Activated CD4-positive, alpha-beta T cell treated with anti-CD3 and anti-CD28 coated beads, Interleukin-2, amount 10 ng/mL, durations not matched to agents 7 days and 5 days (primary cell): Measurements from ENCODE around the gene CRAMP1. TPM values are rescaled to one million over a fixed set of nuclear protein-coding genes. Genes with fewer than 3 reads are reported as not detected.

ENCODE experiments used
- CTCF ChIA-PET: fragments of 350-600 bp; sonication (Branson Sonifier 250); formaldehyde crosslinking; loops from one replicate; lab custom pipeline; 2021; ENCODE audit warnings: antibody characterized with exemption; lab: Charles Lee
- POLR2A ChIA-PET: fragments of 350-600 bp; sonication (Branson Sonifier 250); formaldehyde crosslinking; loops from one replicate; lab custom pipeline; 2021; ENCODE audit warnings: antibody characterized with exemption; lab: Charles Lee
- DNase-seq: peaks from one replicate; pipeline ENCODE4 v3.0.0-alpha.2; 2020
- H3K27ac Mint-ChIP-seq: one replicate; pipeline ENCODE4 v1.8.0; 2021; ENCODE audit warnings: mild to moderate bottlenecking, moderate library complexity, mixed read lengths
- H3K27me3 Mint-ChIP-seq: one replicate; pipeline ENCODE4 v1.8.0; 2021; ENCODE audit warnings: mixed read lengths
- H3K36me3 Mint-ChIP-seq: one replicate; pipeline ENCODE4 v1.8.0; 2021; ENCODE audit warnings: low read depth, mixed read lengths
- H3K4me1 Mint-ChIP-seq: one replicate; pipeline ENCODE4 v1.8.0; 2021; ENCODE audit warnings: mixed read lengths
- H3K4me3 Mint-ChIP-seq: one replicate; pipeline ENCODE4 v1.8.0; 2021; ENCODE audit warnings: mild to moderate bottlenecking, moderate library complexity, mixed read lengths
- H3K9me3 Mint-ChIP-seq: one replicate; pipeline ENCODE4 v1.8.0; 2021; ENCODE audit warnings: mixed read lengths
- total RNA-seq, 2 experiments: library from RNA; stranded (reverse); gene quantifications; one replicate each; pipeline ENCODE4 v1.2.3, GENCODE V29; 2021

Gene CRAMP1, protein sequence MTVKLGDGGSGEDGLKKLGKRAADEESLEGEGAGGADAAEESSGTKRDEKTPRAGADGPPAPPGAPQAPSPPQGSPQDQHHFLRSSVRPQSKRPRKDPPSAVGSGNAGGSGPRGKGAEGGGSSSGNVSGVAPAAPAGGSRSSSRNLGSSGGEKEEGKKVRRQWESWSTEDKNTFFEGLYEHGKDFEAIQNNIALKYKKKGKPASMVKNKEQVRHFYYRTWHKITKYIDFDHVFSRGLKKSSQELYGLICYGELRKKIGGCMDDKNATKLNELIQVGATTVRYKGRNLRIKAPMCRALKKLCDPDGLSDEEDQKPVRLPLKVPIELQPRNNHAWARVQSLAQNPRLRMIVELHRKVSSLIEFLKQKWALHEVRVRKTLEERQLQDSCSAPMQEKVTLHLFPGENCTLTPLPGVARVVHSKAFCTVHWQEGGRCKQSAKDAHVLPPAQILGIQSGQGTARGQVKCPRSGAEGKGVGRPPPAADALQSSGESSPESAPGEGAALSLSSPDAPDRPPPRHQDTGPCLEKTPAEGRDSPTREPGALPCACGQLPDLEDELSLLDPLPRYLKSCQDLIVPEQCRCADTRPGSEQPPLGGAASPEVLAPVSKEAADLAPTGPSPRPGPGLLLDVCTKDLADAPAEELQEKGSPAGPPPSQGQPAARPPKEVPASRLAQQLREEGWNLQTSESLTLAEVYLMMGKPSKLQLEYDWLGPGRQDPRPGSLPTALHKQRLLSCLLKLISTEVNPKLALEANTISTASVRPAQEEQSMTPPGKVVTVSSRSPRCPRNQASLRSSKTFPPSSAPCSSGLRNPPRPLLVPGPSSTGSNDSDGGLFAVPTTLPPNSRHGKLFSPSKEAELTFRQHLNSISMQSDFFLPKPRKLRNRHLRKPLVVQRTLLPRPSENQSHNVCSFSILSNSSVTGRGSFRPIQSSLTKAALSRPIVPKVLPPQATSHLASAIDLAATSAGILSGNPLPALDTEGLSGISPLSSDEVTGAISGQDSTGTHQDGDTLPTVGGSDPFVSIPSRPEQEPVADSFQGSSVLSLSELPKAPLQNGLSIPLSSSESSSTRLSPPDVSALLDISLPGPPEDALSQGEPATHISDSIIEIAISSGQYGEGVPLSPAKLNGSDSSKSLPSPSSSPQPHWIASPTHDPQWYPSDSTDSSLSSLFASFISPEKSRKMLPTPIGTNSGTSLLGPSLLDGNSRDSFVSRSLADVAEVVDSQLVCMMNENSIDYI (N-terminal part only)
- total RNA-seq, result 10 to 100 TPM; 25.6 to 27.4 TPM

DNA sequence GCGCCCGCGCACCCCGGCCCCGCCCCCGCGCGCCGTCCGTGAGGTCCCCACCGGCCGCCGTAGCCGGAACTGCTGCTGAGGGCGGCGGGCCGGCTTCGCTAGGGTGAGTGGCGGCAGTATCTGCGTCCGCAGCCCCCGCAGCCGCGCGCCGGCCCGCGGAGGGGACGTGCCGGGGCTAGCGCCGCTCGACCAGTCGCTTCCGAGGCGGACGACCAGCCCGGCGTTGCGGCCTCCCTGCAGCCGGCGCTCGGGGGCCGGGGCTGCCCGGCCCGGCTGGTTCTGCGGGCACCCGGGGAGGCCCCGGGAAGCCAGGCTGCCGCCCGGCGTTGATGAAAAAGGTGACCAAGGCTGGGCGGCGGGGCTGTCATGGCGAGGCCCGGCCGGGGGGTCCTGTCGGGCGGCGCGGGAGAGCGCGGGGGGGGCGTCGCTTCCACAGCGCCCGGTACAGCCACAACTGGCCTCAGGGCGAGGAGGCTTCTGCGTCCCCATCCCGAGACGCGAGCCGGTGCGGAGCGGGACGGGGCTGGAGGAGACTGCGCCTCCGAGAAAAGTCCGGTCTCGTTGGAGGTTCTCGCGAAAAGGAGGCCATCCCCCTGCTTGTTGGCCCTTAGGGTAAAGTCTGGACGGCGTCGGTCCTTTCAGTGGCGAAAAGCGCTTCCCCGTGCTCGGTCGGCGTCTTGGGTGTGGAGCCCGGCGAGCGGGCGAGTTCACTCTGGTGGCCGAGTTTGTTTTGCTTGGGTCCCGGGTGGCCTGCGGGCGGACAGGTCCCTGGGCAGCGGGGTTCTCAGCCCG, at the start of gene CRAMP1:
Gene CRAMP1 (plus strand): TSS at position 41 of the 792 bp plus-strand sequence. CDS start 2,280 bp downstream, outside the sequence.
- Mint-ChIP-seq H3K9me3 (no peaks in the 10 kb centered on the region), H3K27ac (peak within 1 kb of the TSS; percentile 100), H3K36me3 (peaks cover 22% of the 10 kb centered on the region), H3K27me3 (no peaks in the 10 kb centered on the region), H3K4me1 (peaks cover 40% of the 10 kb centered on the region), H3K4me3 (peak within 1 kb of the TSS; percentile 90)
- CTCF ChIA-PET, result interaction anchor here (2.6 kb wide), 1 partner anchor 94 kb away, joined by 11 read pairs; the partner anchor contains the start of gene MAPK8IP3
- POLR2A ChIA-PET, result no interaction called here
- peak; percentile 13 for DNase-seq

DNA sequence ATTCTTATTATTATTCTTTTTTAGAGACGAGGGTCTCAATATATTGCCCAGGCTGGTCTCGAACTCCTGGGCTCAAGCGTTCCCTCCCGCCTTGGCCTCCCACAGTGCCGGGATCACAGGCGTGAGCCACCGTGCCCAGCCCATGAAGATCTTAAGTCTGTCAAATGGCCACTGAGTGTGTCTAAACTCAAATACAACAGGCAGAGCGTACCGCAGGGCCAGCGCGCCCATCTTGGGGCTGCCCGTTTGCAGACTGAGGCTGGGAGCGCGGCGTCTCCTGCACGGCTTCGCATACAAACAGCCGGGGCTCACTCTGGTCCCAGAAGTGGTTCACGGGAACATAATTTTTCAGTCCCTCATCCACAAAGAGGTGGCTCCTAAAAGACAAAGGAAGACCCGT, 48.4 kb upstream of the CRAMP1 start:
- Mint-ChIP-seq H3K27ac (no peak overlapping the region), H3K4me1 (peaks cover 24% of the 10 kb centered on the region), H3K36me3 (peaks cover 6% of the 10 kb centered on the region), H3K27me3 (no peaks in the 10 kb centered on the region), H3K9me3 (no peaks in the 10 kb centered on the region), H3K4me3 (no peak overlapping the region)
- POLR2A ChIA-PET, result no interaction called here
- CTCF ChIA-PET, result no interaction called here
- DNase-seq, result no peak

DNA sequence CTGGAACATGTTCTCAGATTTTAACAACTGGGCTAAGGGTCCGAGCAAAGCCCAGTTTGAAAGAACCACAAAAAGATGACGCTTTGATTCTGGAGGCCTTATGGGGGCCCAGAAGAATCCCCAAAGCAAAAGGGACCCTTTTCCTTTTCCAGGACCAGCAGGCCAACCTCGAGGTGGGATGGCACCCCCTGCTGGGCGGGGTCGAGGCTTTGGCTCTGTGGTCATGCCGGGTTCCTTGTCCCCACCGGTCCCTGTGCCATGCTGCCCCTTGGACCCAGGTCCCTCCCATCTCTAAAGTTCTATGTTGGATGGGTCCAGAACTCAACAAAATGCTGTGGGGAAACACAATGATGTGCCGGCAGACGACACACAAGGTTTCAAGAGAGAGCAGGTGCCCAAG, 47.8 kb upstream of the CRAMP1 start:
- Mint-ChIP-seq H3K27me3 (no peaks in the 10 kb centered on the region), H3K27ac (no peak overlapping the region), H3K36me3 (peaks cover 5% of the 10 kb centered on the region), H3K4me3 (no peak overlapping the region), H3K9me3 (no peaks in the 10 kb centered on the region), H3K4me1 (peaks cover 19% of the 10 kb centered on the region)
- POLR2A ChIA-PET, result no interaction called here
- CTCF ChIA-PET, result no interaction called here
- no peak for DNase-seq

DNA sequence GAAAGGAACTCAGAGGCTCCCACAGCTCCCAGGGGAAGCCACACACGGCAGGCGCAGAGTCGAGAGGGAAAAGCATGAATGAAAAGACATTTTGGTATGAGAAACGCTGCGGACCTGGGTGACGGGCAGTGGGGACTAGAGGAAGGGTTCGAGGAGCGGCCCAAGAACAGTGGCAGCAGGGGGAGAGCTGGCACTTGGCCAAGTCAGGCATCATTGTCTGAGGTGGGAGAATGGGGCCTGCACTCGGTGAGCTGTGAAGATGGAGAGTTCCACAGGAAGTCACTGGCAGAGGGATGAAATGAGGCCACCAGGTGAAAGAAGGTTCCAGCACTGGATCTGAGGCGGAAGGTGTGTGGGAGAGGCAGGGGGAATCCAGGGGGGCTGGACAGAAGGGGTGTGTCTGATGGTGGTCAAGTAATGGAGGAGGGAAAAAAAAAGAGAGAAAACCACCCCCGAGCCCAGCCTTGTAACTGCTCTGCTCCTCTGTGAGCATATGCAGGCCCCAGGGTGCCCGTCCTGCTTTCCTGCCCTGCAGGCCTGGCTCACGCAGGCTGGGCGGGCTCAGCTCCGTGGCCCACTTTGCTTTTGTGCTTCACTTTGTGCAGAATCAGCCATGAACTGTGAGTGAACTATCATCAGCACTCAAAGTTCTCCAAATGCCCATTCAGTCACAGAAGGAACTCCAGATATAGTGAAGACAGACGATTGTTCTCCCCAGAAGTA, 46.9 kb upstream of the CRAMP1 start:
- no peak overlapping the region for H3K4me3 Mint-ChIP-seq
- DNase-seq, result no peak
- no peaks in the 10 kb centered on the region for H3K27me3 Mint-ChIP-seq
- ChIA-PET CTCF (interaction anchor here (0.6 kb wide), 1 partner anchor 95 kb away, joined by 3 read pairs; no protein-coding TSS in a partner anchor), POLR2A (no interaction called here)
- H3K27ac Mint-ChIP-seq, result no peak overlapping the region
- H3K4me1 Mint-ChIP-seq, result peaks cover 12% of the 10 kb centered on the region
- H3K36me3 Mint-ChIP-seq, result peaks cover 1% of the 10 kb centered on the region
- no peaks in the 10 kb centered on the region for H3K9me3 Mint-ChIP-seq

DNA sequence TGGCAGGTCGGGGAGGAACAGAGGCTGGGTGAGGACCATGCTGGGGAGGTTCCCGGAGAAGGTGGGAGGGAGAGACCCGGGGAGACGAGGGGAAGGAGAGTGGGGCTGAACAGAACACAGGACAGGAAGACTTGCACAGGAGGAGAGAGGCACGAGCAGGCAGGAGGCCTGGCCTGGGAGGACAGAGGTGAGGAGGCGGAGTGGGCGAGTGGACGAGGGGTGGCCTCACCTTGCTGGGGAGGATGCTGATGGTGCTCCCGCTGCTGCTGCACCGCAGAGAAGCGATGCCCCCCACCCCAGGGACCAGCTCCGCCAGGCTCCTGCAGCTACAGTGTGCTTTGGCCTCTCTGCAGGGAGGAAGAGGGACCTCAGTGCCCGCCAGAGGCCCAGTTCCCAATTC, 44.2 kb upstream of the CRAMP1 start:
- Mint-ChIP-seq H3K27me3 (no peaks in the 10 kb centered on the region), H3K27ac (no peak overlapping the region), H3K4me3 (no peak overlapping the region), H3K36me3 (no peaks in the 10 kb centered on the region), H3K9me3 (no peaks in the 10 kb centered on the region), H3K4me1 (no peaks in the 10 kb centered on the region)
- DNase-seq, result no peak
- POLR2A ChIA-PET, result no interaction called here
- CTCF ChIA-PET, result no interaction called here

DNA sequence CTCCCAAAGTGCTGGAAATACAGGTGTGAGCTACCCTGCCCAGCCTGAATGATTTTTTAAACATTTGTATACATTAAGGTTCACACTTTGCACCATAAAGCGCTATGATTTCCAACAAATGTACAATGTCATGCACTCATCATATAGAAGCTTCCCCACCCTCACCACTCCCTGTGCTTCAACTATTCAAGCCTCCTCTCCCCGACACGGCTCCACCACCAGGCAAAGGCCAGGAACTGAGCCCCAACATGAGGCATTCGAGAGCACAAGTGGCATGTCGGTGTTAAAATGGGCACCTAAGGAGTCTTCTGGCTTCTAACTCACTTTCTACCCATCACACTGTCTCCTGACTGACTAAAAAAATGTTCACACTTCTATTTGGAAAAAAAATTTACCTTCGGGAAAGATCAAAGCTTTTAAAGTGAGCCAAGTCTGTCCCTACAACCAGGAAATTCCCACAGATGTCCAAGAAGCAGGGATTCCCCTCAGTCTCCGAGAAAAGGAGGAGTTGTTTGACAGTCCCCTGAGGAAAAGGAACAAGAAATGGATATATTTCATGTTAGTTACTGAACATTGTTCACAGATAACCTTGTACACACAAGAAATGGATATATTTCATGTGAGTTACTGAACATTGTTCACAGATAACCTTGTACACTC, 41.0 kb upstream of the CRAMP1 start:
- H3K27me3 Mint-ChIP-seq, result no peaks in the 10 kb centered on the region
- H3K9me3 Mint-ChIP-seq, result no peaks in the 10 kb centered on the region
- no peak for DNase-seq
- no peaks in the 10 kb centered on the region for H3K36me3 Mint-ChIP-seq
- H3K27ac Mint-ChIP-seq, result no peak overlapping the region
- H3K4me3 Mint-ChIP-seq, result no peak overlapping the region
- H3K4me1 Mint-ChIP-seq, result no peaks in the 10 kb centered on the region
- POLR2A ChIA-PET, result no interaction called here
- CTCF ChIA-PET, result interaction anchor here (0.6 to 1.1 kb wide), 2 partner anchors 8 to 114 kb away, joined by 3 to 4 read pairs; no protein-coding TSS in a partner anchor

DNA sequence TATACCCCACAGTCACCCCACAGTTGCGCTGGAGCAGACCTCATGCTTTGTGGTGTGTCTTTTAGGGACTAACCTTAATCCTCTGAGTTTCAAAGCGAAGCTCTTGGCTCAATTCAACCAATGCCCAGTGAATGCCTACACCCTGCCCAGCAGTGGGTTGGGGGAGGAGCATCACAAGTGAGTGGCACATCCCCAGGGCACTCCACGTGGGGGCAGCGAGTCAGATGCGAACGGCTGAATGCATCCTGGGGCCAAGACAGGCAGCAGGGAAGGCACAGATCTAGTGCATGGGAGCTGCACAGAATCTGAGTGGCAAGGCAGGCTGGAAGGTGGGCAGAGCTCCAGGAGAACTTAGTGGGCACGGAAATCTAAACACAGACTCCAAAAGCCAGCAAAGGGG, 39.5 kb upstream of the CRAMP1 start:
- Mint-ChIP-seq H3K27me3 (no peaks in the 10 kb centered on the region), H3K4me1 (no peaks in the 10 kb centered on the region), H3K4me3 (no peak overlapping the region), H3K9me3 (no peaks in the 10 kb centered on the region), H3K27ac (no peak overlapping the region), H3K36me3 (no peaks in the 10 kb centered on the region)
- DNase-seq, result no peak
- ChIA-PET CTCF (interaction anchor here (0.7 to 1.5 kb wide), 3 partner anchors 12 to 28 kb away, joined by 3 read pairs; no protein-coding TSS in a partner anchor), POLR2A (no interaction called here)

DNA sequence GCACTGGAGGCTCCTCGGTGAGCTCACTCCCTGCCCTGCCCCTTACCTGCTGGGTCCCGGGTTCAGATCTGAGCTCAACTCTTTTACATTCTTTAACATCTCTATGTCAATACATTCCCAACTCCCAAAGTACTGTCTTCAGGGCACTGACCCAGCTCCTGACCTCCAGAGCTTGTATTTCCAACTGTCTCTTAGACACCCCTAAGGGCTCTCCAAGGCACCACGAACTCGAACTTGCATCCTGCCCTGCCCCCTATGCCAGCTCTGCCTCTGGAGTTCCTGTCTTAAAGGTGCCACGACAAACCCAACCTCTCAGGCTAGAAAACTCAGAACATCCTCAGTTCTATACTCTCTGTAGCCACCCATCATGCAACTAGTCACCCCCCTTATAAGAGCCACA, 38.9 kb upstream of the CRAMP1 start:
- ChIA-PET CTCF (interaction anchor here (0.8 to 1.5 kb wide), 2 partner anchors 12 to 15 kb away, joined by 3 read pairs; no protein-coding TSS in a partner anchor), POLR2A (no interaction called here)
- no peaks in the 10 kb centered on the region for H3K27me3 Mint-ChIP-seq
- no peak for DNase-seq
- H3K9me3 Mint-ChIP-seq, result no peaks in the 10 kb centered on the region
- H3K4me3 Mint-ChIP-seq, result no peak overlapping the region
- H3K36me3 Mint-ChIP-seq, result no peaks in the 10 kb centered on the region
- no peaks in the 10 kb centered on the region for H3K4me1 Mint-ChIP-seq
- H3K27ac Mint-ChIP-seq, result no peak overlapping the region

DNA sequence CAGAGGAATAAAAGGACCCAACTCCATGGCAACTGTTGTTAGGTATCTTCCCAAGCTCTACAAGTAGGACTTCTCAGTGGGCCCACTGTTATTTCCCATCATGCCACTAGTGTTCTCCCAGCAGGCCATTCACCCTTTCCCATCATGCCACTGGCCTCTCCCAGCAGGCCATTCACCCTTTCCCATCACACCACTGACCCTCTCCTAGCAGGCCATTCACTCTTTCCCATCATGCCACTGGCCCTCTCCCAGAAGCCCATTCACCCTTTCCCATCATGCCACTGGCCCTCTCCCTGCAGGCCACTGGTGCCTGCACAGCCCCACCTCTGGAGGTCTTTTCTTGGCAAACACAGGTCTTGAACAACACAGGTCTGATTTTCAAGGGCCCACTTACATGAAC, 36.6 kb upstream of the CRAMP1 start:
- Mint-ChIP-seq H3K36me3 (no peaks in the 10 kb centered on the region), H3K27ac (no peak overlapping the region), H3K9me3 (no peaks in the 10 kb centered on the region), H3K27me3 (no peaks in the 10 kb centered on the region), H3K4me1 (no peaks in the 10 kb centered on the region), H3K4me3 (no peak overlapping the region)
- CTCF ChIA-PET, result no interaction called here
- POLR2A ChIA-PET, result interaction anchor here (0.6 kb wide), 1 partner anchor 34 kb away, joined by 3 read pairs; no protein-coding TSS in a partner anchor
- DNase-seq, result no peak

DNA sequence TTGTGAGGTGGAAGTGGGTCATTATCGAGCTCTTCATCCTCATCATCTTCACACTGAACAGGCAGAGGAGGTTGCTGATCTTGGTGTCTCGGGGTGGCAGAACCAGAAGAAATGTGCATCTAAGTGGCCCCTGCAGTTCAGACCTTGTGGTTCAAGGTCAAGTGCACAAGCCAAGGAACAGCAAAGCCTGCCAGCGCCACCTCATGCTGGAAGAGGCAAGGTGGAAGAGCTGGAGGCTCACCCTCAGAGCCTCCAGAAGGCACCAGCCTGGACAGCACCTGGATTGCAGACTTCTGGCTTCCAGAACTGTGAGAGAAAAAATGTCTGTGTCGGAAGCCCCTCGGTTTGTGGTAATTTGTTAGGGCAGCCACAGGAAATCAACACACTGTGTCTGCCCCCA, 32.9 kb upstream of the CRAMP1 start:
- Mint-ChIP-seq H3K4me1 (no peaks in the 10 kb centered on the region), H3K4me3 (no peak overlapping the region), H3K9me3 (no peaks in the 10 kb centered on the region), H3K27me3 (no peaks in the 10 kb centered on the region), H3K36me3 (no peaks in the 10 kb centered on the region), H3K27ac (no peak overlapping the region)
- ChIA-PET CTCF (interaction anchor here (0.6 to 1.2 kb wide), 3 partner anchors 8 to 147 kb away, joined by 3 to 4 read pairs (median 3); no protein-coding TSS in a partner anchor), POLR2A (no interaction called here)
- peak; percentile 28 for DNase-seq

DNA sequence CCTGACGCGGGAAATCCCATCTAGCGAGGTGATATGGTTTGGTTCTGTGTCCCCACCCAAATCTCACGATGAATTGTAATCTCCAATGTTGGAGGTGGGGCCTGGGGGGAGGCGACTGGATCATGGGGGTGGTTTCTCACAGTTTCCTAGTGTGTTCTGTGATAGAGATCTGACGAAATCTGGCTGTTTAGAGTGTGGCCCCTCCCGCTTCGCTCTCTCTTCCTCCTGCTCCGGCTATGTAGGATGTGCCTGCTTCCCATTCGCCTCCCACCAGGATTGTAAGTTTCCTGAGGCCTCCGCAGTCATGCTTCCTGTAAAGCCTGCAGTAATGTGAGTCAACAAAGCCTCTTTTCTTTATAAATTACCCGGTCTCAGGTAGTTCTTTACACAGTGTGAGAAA, 31.9 kb upstream of the CRAMP1 start:
- no peaks in the 10 kb centered on the region for H3K4me1 Mint-ChIP-seq
- no peaks in the 10 kb centered on the region for H3K27me3 Mint-ChIP-seq
- no peaks in the 10 kb centered on the region for H3K36me3 Mint-ChIP-seq
- H3K4me3 Mint-ChIP-seq, result no peak overlapping the region
- H3K9me3 Mint-ChIP-seq, result no peaks in the 10 kb centered on the region
- POLR2A ChIA-PET, result no interaction called here
- no peak overlapping the region for H3K27ac Mint-ChIP-seq
- CTCF ChIA-PET, result interaction anchor here (1.2 kb wide), 1 partner anchor 9 kb away, joined by 4 read pairs; no protein-coding TSS in a partner anchor
- no peak for DNase-seq
